Kidney capillary endothelial cell (primary cell): Measurements from ENCODE around the gene SRL.
"Not testable (repeated sequence)": the region's sequence is repeated elsewhere in the genome, so short reads cannot be mapped to it uniquely, and the experiment has no call there.

Experiments used
- DNase-seq: peaks from one replicate; pipeline ENCODE4 v3.0.0-alpha.2; 2018; ENCODE audit warnings: low spot score

SRL gene

GRCh38 chr16:4159726-4160125 lies 82.2 kb downstream of the SRL start:
- DNase-seq, result no peak

- no peak for DNase-seq
Observed at GRCh38 chr16:4158143-4159093, 83.5 kb downstream of the SRL start.

- DNase-seq, result no peak
Observed at GRCh38 chr16:4157376-4157825, 84.5 kb downstream of the SRL start.

DNA sequence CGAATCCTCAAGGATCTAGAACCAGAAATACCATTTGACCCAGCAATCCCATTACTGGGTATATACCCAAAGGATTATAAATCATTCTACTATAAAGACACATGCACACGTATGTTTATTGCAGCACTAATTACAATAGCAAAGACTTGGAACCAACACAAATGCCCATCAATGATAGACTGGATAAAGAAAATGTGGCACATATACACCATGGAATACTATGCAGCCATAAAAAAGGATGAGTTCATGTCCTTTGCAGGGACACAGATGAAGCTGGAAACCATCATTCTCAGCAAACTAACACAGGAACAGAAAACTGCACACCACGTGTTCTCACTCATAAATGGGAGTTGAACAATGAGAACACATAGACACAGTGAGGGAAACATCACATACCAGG lies 85.4 kb downstream of the SRL start:
- not testable (repeated sequence) for DNase-seq

DNA sequence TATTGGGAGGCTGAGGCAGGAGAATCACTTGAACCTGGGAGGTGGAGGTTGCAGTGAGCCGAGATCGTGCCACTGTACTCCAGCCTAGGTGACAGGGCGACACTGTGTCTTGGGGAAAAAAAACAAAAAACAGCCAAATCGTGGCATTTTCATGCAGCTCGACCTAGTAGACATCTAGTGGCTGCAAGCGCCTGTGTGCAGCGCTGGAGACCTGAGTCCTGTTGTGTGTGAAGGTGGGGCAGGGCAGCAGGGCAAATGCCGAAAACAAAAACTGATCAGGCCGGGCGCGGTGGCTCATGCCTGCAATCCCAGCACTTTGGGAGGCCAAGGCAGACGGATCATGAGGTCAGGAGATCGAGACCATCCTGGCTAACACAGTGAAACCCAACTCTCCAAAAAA lies 88.5 kb downstream of the SRL start:
- DNase-seq, result not testable (repeated sequence)

DNA sequence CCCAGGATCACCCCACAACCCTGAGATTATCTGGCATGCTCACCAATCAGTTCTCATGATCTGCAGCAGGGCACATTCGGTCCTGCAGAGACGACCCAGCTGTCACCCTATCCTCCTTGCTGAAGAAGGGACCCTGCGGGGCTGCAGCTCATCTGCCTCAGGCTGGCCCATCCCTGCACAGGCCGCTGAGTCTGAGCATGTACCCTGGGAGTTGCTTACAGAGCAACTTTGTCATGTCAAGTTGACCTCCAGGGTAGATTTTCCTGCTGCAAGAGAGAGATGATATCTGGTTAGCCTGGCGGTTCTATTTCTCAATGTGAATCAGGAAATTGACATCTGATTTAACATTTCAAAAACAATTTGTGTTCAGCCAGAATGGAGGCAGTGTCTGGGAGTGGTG lies 89.6 kb downstream of the SRL start:
- no peak for DNase-seq

DNA sequence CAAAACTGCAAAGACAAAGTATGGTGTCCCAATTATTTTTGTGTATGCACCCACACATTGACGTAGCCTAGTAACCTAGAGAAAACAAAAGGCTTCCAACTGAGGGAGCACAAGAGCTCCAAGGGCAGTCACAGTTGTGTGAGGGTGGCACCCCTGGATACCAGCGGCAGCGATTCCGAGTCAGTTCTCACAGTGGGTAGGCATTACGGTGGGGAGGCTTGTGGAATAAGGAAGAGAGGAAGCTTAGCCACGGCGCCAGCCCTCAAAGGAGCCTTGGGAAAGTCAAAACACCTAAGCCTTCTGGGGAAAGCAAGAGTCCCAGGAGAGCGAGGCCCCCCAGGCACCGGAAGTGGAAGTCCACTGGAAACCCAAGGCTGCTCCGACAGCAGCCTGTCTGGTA lies 94.6 kb downstream of the SRL start:
- DNase-seq, result no peak

DNA sequence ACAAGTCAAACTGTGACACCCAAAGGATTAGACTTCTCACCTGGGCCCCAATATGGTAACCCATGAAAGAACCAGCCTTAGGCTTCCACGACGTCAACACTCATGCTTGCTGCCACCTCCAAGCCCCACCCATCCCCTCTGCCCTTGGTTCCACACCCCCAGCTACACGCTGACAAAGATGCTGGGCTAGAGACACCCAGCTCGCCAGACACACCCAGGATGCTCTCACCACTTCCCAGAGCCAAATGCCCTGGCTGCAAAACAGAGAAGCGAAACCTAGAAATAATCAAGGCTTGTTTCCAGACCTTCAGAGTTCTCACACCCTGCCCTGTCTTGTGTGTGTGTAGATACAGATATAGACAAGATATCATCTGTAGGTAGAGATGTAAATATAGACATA lies 99.6 kb downstream of the SRL start:
- DNase-seq, result no peak

DNA sequence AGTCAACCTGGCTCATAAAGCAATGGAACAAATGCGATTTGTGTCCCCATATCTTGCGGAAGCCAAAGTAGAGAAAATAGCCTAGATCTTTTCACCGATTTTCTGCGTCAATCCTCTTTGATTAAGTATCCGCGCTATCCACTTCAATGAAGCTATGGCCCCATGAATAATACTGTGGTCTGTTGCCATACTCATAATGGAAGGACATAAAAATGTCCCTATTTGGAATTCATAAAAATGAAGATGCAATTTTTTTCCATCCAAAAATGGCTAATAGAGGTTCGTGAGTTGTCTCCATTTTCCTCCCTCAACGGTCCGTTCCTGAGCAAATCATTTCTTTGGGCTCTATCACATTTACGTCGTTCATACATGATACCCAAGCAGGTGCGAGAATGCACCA lies 100.3 kb downstream of the SRL start:
- no peak for DNase-seq

GRCh38 chr16:4140652-4141051 lies 101.2 kb downstream of the SRL start:
- no peak for DNase-seq

DNA sequence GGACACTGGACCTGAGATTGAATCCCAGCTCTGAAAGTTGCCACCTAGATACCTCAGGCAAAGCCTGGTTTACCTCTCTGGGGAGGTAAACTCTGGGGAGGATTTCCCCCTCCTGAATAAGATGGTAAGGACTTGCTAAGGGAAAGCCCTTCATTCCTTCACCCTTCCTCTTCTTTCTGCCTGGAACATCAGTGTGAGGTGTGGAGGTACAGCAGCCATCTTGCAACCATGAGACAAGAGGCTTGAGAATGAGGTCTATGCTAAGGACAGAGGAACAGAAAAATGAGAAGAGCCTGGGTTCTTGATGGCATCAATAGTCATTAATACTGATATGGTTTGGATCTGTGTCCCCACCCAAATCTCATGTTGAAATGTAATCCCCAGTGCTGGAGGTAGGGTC lies 101.9 kb downstream of the SRL start:
- DNase-seq, result no peak
